OCI-LY3 (cell line): Measurements from ENCODE around the gene FLVCR1.

Experiments used
- H2AFZ ChIP-seq: fragments of 200-600, 300-600 bp; shearing (Covaris generic); 2 replicates; pipeline ENCODE4 v1.6.0; 2014; ENCODE audit warnings: antibody characterized with exemption, low read depth, low read length
- H3K27ac ChIP-seq: fragments of 200-600, 300-600 bp; sonication (generic); 2 replicates; pipeline ENCODE4 v1.5.1; 2014; ENCODE audit warnings: mild to moderate bottlenecking, low read length, moderate library complexity, mixed read lengths
- H3K27me3 ChIP-seq: fragments of 200-600, 300-600 bp; sonication (generic); 2 replicates; pipeline ENCODE4 v1.6.1; 2014; ENCODE audit warnings: low read depth, low read length, mixed read lengths
- H3K36me3 ChIP-seq: fragments of 200-600, 300-600 bp; sonication (generic); replicated peaks from 2 replicates; pipeline ENCODE3; 2014; ENCODE audit warnings: low read depth, low read length, mixed read lengths
- H3K4me1 ChIP-seq: fragments of 300-600, 200-600 bp; sonication (generic); 2 replicates; pipeline ENCODE4 v1.6.1; 2014; ENCODE audit warnings: low read length, mixed read lengths
- H3K4me2 ChIP-seq: fragments of 200-600, 300-600 bp; sonication (generic); 2 replicates; pipeline ENCODE4 v1.6.1; 2014; ENCODE audit warnings: low read length, mixed read lengths
- H3K4me3 ChIP-seq: fragments of 300-600, 200-600 bp; sonication (generic); 2 replicates; pipeline ENCODE4 v1.5.1; 2014; ENCODE audit warnings: antibody characterized with exemption, mild to moderate bottlenecking, low read length, moderate library complexity
- H3K79me2 ChIP-seq: fragments of 300-600, 200-600 bp; shearing (Covaris generic); 2 replicates; pipeline ENCODE4 v1.6.1; 2014; ENCODE audit warnings: mild to moderate bottlenecking, low read length, mixed read lengths
- H3K9ac ChIP-seq: fragments of 300-600, 200-600 bp; shearing (Covaris generic); 2 replicates; pipeline ENCODE4 v1.6.0; 2014; ENCODE audit warnings: mild to moderate bottlenecking, low read length, moderate library complexity
- H3K9me3 ChIP-seq: fragments of 200-600, 300-600 bp; shearing (Covaris generic); 2 replicates; pipeline ENCODE4 v1.6.1; 2014; ENCODE audit warnings: low read length, mixed read lengths; ENCODE audit not compliant: insufficient read depth
- H4K20me1 ChIP-seq: fragments of 200-600, 300-600 bp; sonication (generic); 2 replicates; pipeline ENCODE4 v1.6.1; 2016; ENCODE audit warnings: low read length, mixed read lengths; ENCODE audit not compliant: insufficient read depth
- CTCF ChIP-seq: fragments of 200-600, 300-600 bp; sonication (generic); IDR thresholded peaks from 2 replicates; pipeline ENCODE4 v1.5.1; 2014; ENCODE audit warnings: antibody characterized with exemption, low read length, low read depth
- EZH2phosphoT487 ChIP-seq: fragments of 200-600 bp; shearing (Covaris generic); IDR thresholded peaks from 2 replicates; pipeline ENCODE4 v1.6.1; 2018; ENCODE audit warnings: antibody characterized with exemption, mixed run types, low read depth

FLVCR1 gene

GRCh38 chr1:212853658-212854057, 4.4 kb upstream of the FLVCR1 start:
- H3K27me3 ChIP-seq, result no peaks in the 10 kb centered on the region

GRCh38 chr1:212856755-212857154, 1.3 kb upstream of the FLVCR1 start:
- Histone ChIP-seq H3K4me3 (peak overlapping the region; percentile 83), H3K4me1 (peaks cover 26% of the 10 kb centered on the region), H3K79me2 (peaks cover 54% of the 10 kb centered on the region), H3K27ac (no peak overlapping the region), H3K36me3 (peaks cover 40% of the 10 kb centered on the region), H3K4me2 (peak overlapping the region; percentile 96), H4K20me1 (peaks cover 11% of the 10 kb centered on the region; the same call in 1 of the 2 replicates), H2AFZ (no peak overlapping the region), H3K9ac (no peak overlapping the region), H3K9me3 (no peaks in the 10 kb centered on the region), H3K27me3 (no peaks in the 10 kb centered on the region)
- TF ChIP-seq CTCF (no peak), EZH2phosphoT487 (no peak)

More at GRCh38 chr1:212853658-212854057, 4.4 kb upstream of the FLVCR1 start:
- H3K9ac ChIP-seq, result no peak overlapping the region
- no peak overlapping the region for H3K4me3 ChIP-seq
- H3K9me3 ChIP-seq, result no peaks in the 10 kb centered on the region
- H3K79me2 ChIP-seq, result peaks cover 24% of the 10 kb centered on the region
- no peaks in the 10 kb centered on the region for H4K20me1 ChIP-seq
- H3K4me1 ChIP-seq, result peaks cover 8% of the 10 kb centered on the region
- TF ChIP-seq EZH2phosphoT487 (no peak), CTCF (no peak)
- no peak overlapping the region for H3K4me2 ChIP-seq
- H2AFZ ChIP-seq, result no peak overlapping the region
- peaks cover 15% of the 10 kb centered on the region for H3K36me3 ChIP-seq
- no peak overlapping the region for H3K27ac ChIP-seq

- H3K79me2 ChIP-seq, result peaks cover 73% of the 10 kb centered on the region
- peak overlapping the region; percentile 39; the same call in 1 of the 2 replicates for H2AFZ ChIP-seq
- peak overlapping the region; percentile 83 for H3K4me3 ChIP-seq
- H3K9ac ChIP-seq, result peak overlapping the region; percentile 92
- H4K20me1 ChIP-seq, result peaks cover 24% of the 10 kb centered on the region
- H3K4me2 ChIP-seq, result peak overlapping the region; percentile 96
- peaks cover 47% of the 10 kb centered on the region for H3K36me3 ChIP-seq
- peak overlapping the region; percentile 69 for H3K27ac ChIP-seq
- H3K4me1 ChIP-seq, result peaks cover 34% of the 10 kb centered on the region
- TF ChIP-seq EZH2phosphoT487, result no peak
- TF ChIP-seq CTCF, result no peak
- H3K9me3 ChIP-seq, result 0 out of 2 replicates have a peak, but pooled peaks cover 4% of the 10 kb centered on the region
- H3K27me3 ChIP-seq, result no peaks in the 10 kb centered on the region
These were observed 588 bp downstream of the FLVCR1 start for GRCh38 chr1:212858461-212859265.
